DOHH2 (cell line): ENCODE data around the gene PLXND1.

ENCODE experiments used
- H3F3A ChIP-seq: fragments of 200-600 bp; sonication (generic), shearing (Covaris generic); 2 replicates; pipeline ENCODE4 v1.6.0; 2016; ENCODE audit warnings: antibody characterized with exemption, mild to moderate bottlenecking; ENCODE audit not compliant: control insufficient read depth, insufficient read depth
- H3K27ac ChIP-seq: fragments of 200-600 bp; sonication (generic); 2 replicates; pipeline ENCODE4 v1.5.1; 2014; ENCODE audit warnings: low read depth, mild to moderate bottlenecking, low read length, moderate library complexity
- H3K27me3 ChIP-seq: fragments of 200-600 bp; sonication (generic); 2 replicates; pipeline ENCODE4 v1.6.1; 2014; ENCODE audit warnings: mild to moderate bottlenecking, low read length, mixed read lengths; ENCODE audit not compliant: control insufficient read depth
- H3K36me3 ChIP-seq: fragments of 200-600 bp; sonication (generic); 2 replicates; pipeline ENCODE4 v1.6.1; 2014; ENCODE audit warnings: mild to moderate bottlenecking, low read length, moderate library complexity, mixed read lengths; ENCODE audit not compliant: control insufficient read depth
- H3K4me1 ChIP-seq: fragments of 200-600 bp; sonication (generic); 2 replicates; pipeline ENCODE4 v1.6.1; 2014; ENCODE audit warnings: mild to moderate bottlenecking, low read length, mixed read lengths; ENCODE audit not compliant: control insufficient read depth
- H3K4me2 ChIP-seq: fragments of 200-600 bp; sonication (generic); 2 replicates; pipeline ENCODE4 v1.6.0; 2014; ENCODE audit warnings: mild to moderate bottlenecking, low read length, moderate library complexity
- H3K4me3 ChIP-seq: fragments of 200-600 bp; sonication (generic); 2 replicates; pipeline ENCODE4 v1.5.1; 2014; ENCODE audit warnings: mild to moderate bottlenecking, low read length, mixed read lengths
- H3K79me2 ChIP-seq: fragments of 200-600 bp; sonication (generic); 2 replicates; pipeline ENCODE4 v1.6.1; 2014; ENCODE audit warnings: mild to moderate bottlenecking, low read length, mixed read lengths; ENCODE audit not compliant: control insufficient read depth
- H3K9me2 ChIP-seq: fragments of 200-600 bp; sonication (generic); replicated peaks from 2 replicates; pipeline ENCODE4 v1.6.1; 2014; ENCODE audit warnings: mild to moderate bottlenecking, low read length, mixed read lengths; ENCODE audit not compliant: control insufficient read depth
- H3K9me3 ChIP-seq: fragments of 200-600 bp; sonication (generic); 2 replicates; pipeline ENCODE4 v1.6.1; 2014; ENCODE audit warnings: antibody characterized with exemption, low read length, mixed read lengths; ENCODE audit not compliant: control insufficient read depth, insufficient read depth
- H4K20me1 ChIP-seq: fragments of 200-600 bp; sonication (generic); 2 replicates; pipeline ENCODE4 v1.6.0; 2014; ENCODE audit warnings: low read depth, mild to moderate bottlenecking, antibody characterized with exemption, low read length, moderate library complexity; ENCODE audit not compliant: control insufficient read depth, insufficient read depth
- CTCF ChIP-seq: fragments of 200-600 bp; sonication (generic); IDR thresholded peaks from one replicate; pipeline ENCODE4 v1.5.1; 2014; ENCODE audit warnings: antibody characterized with exemption, mild to moderate bottlenecking, low read depth, low read length; ENCODE audit not compliant: poor library complexity, severe bottlenecking
- EZH2phosphoT487 ChIP-seq: fragments of 200-600 bp; sonication (generic); IDR thresholded peaks from 2 replicates; pipeline ENCODE4 v1.6.1; 2017; ENCODE audit warnings: borderline replicate concordance, mild to moderate bottlenecking, antibody characterized with exemption, low read length, moderate library complexity, mixed read lengths

Gene PLXND1

GRCh38 chr3:129540776-129541516, 65.5 kb downstream of the PLXND1 start:
- Histone ChIP-seq H3K9me2 (no peaks in the 10 kb centered on the region), H3K27ac (no peak overlapping the region), H4K20me1 (no peaks in the 10 kb centered on the region), H3K4me1 (no peaks in the 10 kb centered on the region), H3F3A (no peaks in the 10 kb centered on the region), H3K27me3 (peaks cover 8% of the 10 kb centered on the region; the same call in 1 of the 2 replicates), H3K4me3 (no peak overlapping the region), H3K79me2 (no peaks in the 10 kb centered on the region), H3K4me2 (no peak overlapping the region), H3K9me3 (no peaks in the 10 kb centered on the region), H3K36me3 (no peaks in the 10 kb centered on the region)
- TF ChIP-seq EZH2phosphoT487 (no peak), CTCF (no peak)

- Histone ChIP-seq H3K4me2 (no peak overlapping the region), H3F3A (no peaks in the 10 kb centered on the region), H3K4me3 (no peak overlapping the region), H3K9me3 (no peaks in the 10 kb centered on the region), H3K27me3 (peaks cover 9% of the 10 kb centered on the region; the same call in 1 of the 2 replicates), H3K36me3 (no peaks in the 10 kb centered on the region), H3K4me1 (no peaks in the 10 kb centered on the region), H4K20me1 (no peaks in the 10 kb centered on the region), H3K9me2 (no peaks in the 10 kb centered on the region), H3K27ac (no peak overlapping the region), H3K79me2 (no peaks in the 10 kb centered on the region)
- TF ChIP-seq CTCF (no peak), EZH2phosphoT487 (no peak)
Measured at GRCh38 chr3:129539206-129539605, 67.3 kb downstream of the PLXND1 start.

- Histone ChIP-seq H3K4me2 (no peak overlapping the region), H3K9me2 (no peaks in the 10 kb centered on the region), H3K4me3 (no peak overlapping the region), H3K27ac (no peak overlapping the region), H4K20me1 (no peaks in the 10 kb centered on the region), H3K9me3 (no peaks in the 10 kb centered on the region), H3K27me3 (peaks cover 9% of the 10 kb centered on the region; the same call in 1 of the 2 replicates), H3F3A (no peaks in the 10 kb centered on the region), H3K79me2 (no peaks in the 10 kb centered on the region), H3K36me3 (no peaks in the 10 kb centered on the region), H3K4me1 (no peaks in the 10 kb centered on the region)
- TF ChIP-seq CTCF: no peak
- TF ChIP-seq EZH2phosphoT487: no peak
Measured at GRCh38 chr3:129536804-129537203, 69.7 kb downstream of the PLXND1 start.
